HG03064 (cell line): ENCODE data around the gene S100A7.
"Not testable (repeated sequence)": the region's sequence is repeated elsewhere in the genome, so short reads cannot be mapped to it uniquely, and the experiment has no call there.

ENCODE experiments used
- ATAC-seq: cut with Tn5 transposase; IDR thresholded peaks from one replicate; pipeline ENCODE4 v1.9.1; 2021; ENCODE audit warnings: low read depth; ENCODE audit not compliant: unreplicated experiment

Gene S100A7

DNA sequence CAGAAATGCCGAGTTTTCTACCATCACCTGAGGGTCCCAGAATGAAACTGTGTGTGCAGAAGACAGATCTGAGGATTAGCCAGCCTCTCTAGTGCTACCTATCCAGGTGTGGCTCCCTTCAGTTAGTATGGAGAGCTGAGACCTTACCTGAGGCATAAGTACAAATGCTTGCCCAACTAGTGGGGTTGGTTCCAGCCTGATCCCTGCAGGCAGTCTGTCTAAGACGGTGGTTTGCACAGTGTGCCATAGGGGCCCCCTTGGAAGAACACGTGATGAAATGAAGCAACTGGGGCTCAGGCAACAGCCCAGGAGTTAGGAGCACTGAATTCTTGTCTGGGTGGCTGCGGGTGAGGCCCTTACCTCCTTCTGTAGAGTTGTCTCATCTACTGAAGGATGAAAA is 28.5 kb downstream of the S100A7 start:
- ATAC-seq, result no peak

DNA sequence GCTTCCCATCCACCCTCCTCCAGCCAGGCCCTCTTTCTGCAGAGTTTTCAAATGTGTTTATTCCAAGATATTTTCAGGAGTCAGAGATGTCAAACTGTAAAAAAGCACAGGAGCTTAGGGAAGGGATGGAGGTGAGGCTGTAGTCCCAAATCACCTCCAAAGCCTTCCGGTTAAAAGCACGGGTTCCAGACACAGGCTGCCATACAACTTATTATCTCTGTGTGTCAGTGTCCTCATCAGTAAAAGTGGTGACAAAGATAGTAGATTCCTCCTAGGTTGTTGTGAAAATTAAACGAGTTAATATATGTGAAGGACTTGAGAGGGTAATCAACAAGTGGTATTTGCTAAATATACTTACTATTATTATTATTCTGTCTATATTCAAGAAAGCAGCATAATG is 29.0 kb downstream of the S100A7 start:
- ATAC-seq, result no peak

- ATAC-seq, result no peak
Measured at GRCh38 chr1:153431002-153431401, 29.4 kb downstream of the S100A7 start.

DNA sequence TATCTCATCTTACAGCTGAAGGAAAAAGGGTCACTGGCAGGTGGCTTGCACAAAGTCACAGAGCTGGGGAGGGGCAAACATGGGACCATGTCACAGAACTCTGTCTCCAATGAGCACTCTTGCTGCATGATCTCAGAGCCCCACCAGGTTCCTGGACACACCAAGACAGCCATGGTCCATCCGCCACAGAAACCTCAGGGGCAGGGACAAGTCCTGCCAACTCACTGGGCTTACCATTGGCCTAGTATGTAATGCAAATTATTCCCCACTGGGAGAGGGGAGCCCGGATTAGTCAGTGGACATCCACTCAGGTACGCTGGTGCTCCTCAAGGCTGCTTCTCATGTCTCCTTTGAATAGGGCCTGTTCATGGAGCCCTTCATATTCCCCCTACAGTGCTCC is 29.9 kb downstream of the S100A7 start:
- no peak for ATAC-seq

GRCh38 chr1:153430166-153430553 is 30.3 kb downstream of the S100A7 start:
- no peak for ATAC-seq

- ATAC-seq, result no peak
Measured at GRCh38 chr1:153429266-153430165, 30.9 kb downstream of the S100A7 start.

DNA sequence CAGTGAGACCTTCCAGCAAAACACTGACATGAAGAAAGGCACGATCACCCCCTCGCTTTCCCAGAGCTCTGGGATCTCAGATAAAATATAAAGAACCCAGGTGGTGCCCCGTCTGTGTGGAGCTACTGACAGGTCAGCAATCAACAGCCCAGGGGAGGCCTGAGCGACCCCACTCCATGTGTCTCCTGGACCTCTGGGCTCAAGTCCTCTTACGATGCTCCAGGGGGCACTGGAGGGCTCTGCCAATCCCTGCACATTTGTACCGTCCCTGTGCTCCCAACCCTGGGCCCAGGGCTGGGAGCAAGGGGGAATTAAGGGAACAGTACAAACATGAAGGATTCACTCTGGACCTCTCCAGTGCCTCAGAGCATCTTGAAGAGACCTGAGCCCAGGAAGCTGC is 31.7 kb downstream of the S100A7 start:
- ATAC-seq, result no peak

DNA sequence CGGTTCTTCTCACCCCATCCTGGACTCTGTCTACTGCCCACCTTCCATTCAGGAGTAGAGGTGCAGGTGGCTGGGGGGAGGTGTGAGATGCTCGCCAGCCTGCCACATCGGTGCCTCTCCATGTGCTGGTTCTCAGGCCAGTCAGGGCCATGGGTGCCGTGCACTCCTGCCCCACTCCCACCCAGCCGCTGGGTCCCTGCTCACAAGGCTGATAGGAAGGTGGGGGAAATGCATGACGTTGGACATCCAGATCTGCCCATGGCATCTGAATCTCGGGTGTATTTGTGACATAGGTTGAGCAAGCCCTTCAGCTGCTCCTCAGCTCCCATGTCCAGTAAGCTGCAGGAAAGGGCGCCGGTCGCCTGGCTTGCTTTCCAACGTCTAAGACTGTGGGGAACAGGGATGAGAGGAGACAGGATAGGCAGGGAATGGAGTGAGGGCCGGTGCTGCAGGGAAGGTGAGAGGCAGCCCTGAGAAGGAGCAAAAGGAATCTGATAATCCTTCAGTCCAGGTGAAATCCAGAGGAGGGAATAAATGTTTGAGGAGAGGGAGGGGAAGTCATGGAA is 32.3 kb downstream of the S100A7 start:
- ATAC-seq, result no peak

GRCh38 chr1:153426809-153427208 is 33.6 kb downstream of the S100A7 start:
- ATAC-seq, result no peak

DNA sequence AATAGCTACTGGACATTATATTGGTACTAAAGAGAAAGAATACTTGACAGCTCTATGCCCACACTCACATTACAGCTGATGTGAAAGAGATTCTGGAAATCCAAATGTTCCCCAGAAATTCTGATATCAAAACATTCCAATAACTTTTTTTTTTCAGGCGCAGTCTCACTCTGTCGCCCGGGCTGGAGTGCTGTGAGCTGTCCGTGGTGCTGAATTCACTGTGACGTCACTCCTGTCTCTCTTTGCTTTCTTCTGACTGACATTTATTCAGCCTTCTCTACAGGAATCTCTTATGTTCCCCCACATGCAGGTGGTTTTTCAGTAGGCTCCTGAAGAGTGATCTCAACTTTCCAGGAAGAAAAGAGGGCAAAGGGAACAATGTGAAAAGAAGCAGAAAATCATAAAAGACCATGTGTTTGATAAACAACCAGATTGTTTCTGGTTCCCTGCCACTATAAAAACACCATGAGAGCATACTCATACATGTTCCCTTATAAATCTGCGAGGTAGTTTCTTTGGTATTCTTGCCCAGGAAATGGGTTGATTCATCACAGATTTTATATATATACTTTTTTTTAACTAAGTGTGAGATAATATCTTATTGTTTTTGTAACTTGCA is 37.9 kb downstream of the S100A7 start:
- ATAC-seq, result no peak

- no peak for ATAC-seq
Measured at GRCh38 chr1:153420306-153420705, 40.1 kb downstream of the S100A7 start.

- not testable (repeated sequence) for ATAC-seq
Measured at GRCh38 chr1:153419436-153419793, 41.0 kb downstream of the S100A7 start.

DNA sequence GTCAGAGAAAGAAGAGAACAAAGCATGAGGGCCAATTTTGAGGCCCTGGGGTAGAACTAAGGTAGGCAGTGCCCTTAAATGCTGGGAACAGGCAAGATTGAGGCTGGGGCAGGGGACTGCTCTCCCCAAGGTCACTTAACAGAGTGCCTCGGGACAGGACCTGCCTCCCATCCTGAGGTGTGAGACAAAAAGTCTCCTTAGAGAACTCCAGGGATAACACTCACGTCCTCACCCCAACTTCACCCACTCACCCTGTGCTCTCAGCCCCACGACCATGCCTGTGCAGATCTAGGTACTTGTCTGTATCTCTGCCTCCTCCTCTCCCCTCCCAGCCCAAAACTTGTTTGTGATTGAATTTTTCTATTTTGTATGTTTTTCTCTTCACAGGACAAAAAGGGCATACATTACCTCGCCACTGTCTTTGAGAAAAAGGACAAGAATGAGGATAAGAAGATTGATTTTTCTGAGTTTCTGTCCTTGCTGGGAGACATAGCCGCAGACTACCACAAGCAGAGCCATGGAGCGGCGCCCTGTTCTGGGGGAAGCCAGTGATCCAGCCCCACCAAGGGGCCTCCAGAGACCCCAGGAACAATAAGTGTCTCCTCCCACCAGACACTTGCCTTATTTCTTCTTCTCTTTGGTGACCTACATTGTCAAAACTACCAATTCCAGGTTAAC is 41.6 kb downstream of the S100A7 start:
- not testable (repeated sequence) for ATAC-seq

- ATAC-seq, result no peak
Measured at GRCh38 chr1:153417136-153417888, 43.1 kb downstream of the S100A7 start.

GRCh38 chr1:153415850-153416570 is 44.4 kb downstream of the S100A7 start, which contains the start of gene S100A7A:
Gene S100A7A (plus strand): TSS chr1:153416520. CDS start chr1:153418083, 1,563 bp downstream.
- ATAC-seq, result no peak

DNA sequence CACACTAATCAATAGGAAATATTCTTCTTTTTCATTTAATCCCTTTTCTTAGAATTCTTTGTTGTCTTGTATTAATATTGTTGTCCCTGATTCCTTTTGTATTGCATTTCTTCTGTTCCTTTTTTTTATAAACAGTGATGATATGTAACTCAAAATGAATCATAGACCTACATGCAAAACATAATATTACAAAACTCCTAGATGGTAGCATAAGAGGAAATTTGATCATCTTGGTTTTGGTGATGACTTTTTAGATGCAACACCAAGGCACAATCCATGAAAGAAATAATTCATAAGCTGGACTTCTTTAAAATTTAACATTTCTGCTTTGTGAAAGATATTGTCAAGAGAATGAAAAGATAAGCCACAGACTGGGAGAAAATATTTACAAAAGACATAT is 46.5 kb downstream of the S100A7 start:
- ATAC-seq, result not testable (repeated sequence)
